GM18870 (cell line): ENCODE data around the gene RAD21L1.

Experiments
- ATAC-seq: cut with Tn5 transposase; IDR thresholded peaks from one replicate; pipeline ENCODE4 v1.9.1; 2021; ENCODE audit warnings: moderate library complexity; ENCODE audit not compliant: unreplicated experiment

Gene RAD21L1

DNA sequence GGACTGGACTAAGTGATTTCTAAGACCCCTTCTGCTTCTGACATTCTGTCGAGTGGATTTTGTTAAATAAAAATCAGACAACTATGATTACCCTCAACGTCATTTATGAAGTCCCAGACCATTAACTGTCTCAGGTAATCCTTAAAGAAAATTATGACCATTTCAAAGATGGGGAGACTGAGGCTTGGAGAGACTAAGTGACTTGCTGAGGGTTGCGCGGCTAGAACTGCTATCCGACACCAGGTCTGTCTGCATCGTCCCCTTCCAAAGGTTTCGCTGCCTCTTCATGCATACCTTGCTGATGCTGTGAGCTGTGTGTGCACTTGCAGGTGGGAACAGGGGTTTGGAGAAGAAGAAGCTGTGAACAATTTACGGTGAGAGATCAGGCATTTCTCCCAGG is 43.4 kb downstream of the RAD21L1 start:
- ATAC-seq = no peak

- no peak for ATAC-seq
Measured at GRCh38 chr20:1269850-1270249, 44.0 kb downstream of the RAD21L1 start.

- no peak for ATAC-seq
Measured at GRCh38 chr20:1272368-1273100, 46.7 kb downstream of the RAD21L1 start.

DNA sequence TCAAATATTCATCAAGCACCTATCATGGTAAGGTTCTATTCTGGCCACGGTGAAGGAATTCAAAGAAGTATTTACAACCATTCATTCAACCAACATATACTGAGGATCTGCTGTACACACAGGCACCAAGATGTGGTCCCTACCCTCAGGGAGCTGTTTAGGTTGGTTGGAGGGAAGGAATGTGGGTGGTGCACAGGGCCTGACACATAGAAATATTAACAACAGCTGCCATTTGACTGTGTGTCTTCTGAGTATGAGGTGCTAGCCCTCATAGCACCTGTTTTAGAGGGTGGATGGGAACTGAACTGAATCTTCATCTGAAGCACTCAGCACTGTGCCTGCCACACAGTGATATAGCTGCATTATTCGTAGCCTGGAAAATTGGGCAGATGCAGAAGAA is 47.5 kb downstream of the RAD21L1 start:
- ATAC-seq = no peak

- ATAC-seq = no peak
Measured at GRCh38 chr20:1274485-1275311, 48.9 kb downstream of the RAD21L1 start.

DNA sequence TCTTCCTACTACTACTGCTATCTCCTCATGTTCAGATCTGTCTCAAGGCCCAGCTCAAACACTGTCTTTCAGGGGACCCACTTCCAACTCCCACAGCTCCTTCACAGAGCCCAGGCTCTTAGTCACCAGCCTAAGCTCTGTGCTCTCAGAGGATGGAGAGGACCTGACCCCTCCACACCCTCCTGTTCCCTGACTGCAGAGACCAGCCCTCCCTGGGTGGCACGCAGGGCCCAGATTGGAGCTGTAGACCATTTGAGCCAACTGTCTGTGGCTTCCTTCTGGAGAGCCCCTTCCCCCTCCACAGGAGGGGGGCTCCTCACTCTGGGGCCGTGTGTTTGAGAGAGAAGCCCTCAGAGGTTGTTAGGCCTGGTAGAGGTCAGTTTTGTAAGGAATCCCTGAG is 50.1 kb downstream of the RAD21L1 start:
- no peak for ATAC-seq

GRCh38 chr20:1277529-1278322 is 51.9 kb downstream of the RAD21L1 start:
- ATAC-seq = no peak

- ATAC-seq = no peak
Measured at GRCh38 chr20:1278993-1279392, 53.1 kb downstream of the RAD21L1 start.

GRCh38 chr20:1280195-1281102 is 54.6 kb downstream of the RAD21L1 start:
- ATAC-seq = no peak

- ATAC-seq = no peak
Measured at GRCh38 chr20:1281279-1282057, 55.6 kb downstream of the RAD21L1 start.

DNA sequence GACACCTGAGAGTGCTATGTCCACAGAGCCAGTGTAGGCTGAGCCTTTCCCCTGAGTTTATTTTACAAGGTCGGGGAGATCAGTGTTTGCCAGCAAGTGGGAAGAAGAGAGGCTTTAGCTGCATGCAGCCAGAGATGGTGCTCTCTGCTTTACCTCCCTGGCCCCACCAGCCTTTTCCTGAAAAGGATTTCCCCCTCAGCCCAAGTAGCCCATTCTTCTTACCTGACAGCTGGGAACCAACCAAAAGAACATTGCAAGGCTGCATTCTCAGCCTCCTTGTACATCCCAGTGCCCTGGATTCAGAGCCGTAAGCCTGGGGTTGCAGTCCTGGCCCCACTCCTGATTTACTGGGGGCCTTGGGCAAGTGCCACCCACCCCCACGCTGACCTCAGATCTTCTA is 57.1 kb downstream of the RAD21L1 start:
- ATAC-seq = no peak

- ATAC-seq = no peak
Measured at GRCh38 chr20:1283522-1284510, 58.0 kb downstream of the RAD21L1 start.

- ATAC-seq = no peak
Measured at GRCh38 chr20:1286267-1287024, 60.6 kb downstream of the RAD21L1 start.

GRCh38 chr20:1287306-1287705 is 61.5 kb downstream of the RAD21L1 start:
- ATAC-seq = no peak

DNA sequence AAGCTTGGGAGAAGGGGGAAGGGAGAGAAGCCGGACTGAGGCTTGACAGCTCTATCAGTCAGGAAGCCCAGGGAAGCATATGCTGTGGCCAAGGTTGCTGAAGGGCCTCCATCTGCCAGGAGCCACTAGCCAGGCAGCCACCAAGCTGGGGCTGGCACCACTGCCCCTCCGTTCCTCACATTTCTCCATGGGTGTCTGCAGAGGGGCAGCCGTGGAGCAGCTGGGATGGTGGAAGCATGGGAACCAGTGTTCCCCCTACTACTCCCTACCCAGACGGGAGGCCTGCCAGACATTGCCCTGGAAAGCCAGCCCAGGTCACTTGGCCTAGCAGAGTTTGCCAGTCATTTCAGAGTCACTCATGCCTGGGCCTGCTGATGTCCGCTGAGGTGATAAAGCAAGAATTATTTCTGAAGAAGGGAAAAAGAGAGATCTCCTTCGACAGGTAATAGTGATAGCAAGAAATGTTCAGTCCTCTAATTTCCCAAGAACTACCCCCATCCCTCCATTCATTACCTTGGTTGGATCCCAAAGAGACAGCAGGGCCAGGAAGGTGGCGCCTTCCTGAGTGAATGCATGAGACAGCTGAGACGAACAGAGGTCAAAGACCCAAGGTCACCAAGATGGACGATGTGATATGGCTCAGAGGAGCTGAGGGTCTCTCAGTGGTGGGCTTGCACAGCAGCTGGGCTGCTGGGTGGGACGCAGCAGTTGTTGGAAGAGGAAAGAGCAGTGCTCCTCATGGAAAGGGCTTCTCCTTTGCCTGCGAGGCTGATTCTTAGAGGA is 62.1 kb downstream of the RAD21L1 start:
- no peak for ATAC-seq

DNA sequence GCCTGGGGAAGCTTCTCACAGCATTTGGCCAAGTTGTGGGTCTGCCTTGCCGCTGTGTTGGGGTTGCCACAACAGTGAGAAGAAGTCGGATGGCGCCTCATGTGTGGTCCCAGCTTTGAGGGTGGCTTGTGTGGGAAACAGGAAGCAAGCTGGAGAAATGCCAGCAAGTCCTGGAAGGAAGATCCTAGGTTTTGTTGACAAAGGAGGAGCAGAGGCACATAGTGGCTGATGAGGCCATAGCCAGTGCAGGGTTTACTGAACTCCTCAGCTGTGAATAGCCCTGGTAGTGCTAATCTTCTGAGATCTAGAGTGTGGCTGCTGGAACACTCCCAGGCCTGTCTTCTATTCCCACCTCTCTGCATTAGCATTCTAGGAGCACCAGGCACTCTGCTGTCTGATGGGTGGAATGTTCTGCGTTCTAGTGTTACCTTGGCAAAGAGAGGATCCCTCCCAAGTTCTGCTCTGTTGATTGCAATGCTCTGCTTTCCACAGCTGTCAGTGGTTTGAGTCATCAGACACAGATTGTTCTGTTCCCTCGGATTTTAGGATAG is 65.4 kb downstream of the RAD21L1 start:
- ATAC-seq = no peak

DNA sequence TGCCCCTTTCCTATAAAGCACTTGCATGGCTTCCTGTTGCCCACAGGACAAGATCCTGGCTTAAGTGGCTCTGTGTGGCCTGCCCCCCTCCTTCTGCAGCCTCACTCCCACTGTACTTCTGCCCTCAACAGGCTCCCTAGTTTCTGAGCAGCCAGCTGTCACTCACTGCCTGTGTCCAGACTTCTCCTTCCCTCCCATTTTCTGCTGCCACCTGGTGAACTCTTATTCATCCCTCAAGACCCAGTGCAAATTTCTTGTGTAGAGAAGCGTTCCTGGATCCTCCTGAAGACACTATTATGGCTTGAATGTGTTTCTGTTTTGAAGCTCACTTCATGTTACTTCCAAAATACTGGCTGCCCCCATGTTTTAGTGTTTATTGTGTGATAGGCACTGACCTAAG is 66.8 kb downstream of the RAD21L1 start:
- no peak for ATAC-seq
